PC-9 (cell line): Measurements from ENCODE around the gene TMEM272. TPM values are rescaled to one million over a fixed set of nuclear protein-coding genes. Genes with fewer than 3 reads are reported as not detected.

Experiments used
- BruUV-seq: library from RNA; stranded (reverse); fragments of 400-500 nt; replicated peaks from 2 replicates; lab custom pipeline; 2021; lab: Mats Ljungman, UMichigan
- CTCF ChIA-PET: fragments of 300-600 bp; sonication (Branson Sonifier 250); formaldehyde crosslinking; loops from one replicate; lab custom pipeline; 2022; ENCODE audit warnings: antibody characterized with exemption; lab: Charles Lee
- POLR2A ChIA-PET: fragments of 300-600 bp; sonication (Branson Sonifier 250); formaldehyde crosslinking; loops from one replicate; lab custom pipeline; 2022; ENCODE audit warnings: antibody characterized with exemption; ENCODE audit not compliant: unreplicated experiment; lab: Charles Lee
- DNase-seq, 2 experiments: peaks; one replicate each; pipeline versions ENCODE4 v3.0.0 to v3.0.0-alpha.2; 2015 to 2022; ENCODE audit warnings: mixed read lengths in 1 of 2
- H2AFZ ChIP-seq: fragments of 200-600 bp; sonication (generic); 2 replicates; pipeline ENCODE4 v1.8.1; 2017; ENCODE audit warnings: antibody characterized with exemption
- H3F3A ChIP-seq: fragments of 200-600 bp; sonication (generic); 2 replicates; pipeline ENCODE4 v1.8.1; 2017; ENCODE audit warnings: antibody characterized with exemption, mild to moderate bottlenecking, low read depth; ENCODE audit not compliant: insufficient read depth
- H3K27ac ChIP-seq: fragments of 200-600 bp; sonication (generic); 2 replicates; pipeline ENCODE4 v1.6.1; 2016; ENCODE audit warnings: mixed run types
- H3K27me3 ChIP-seq: fragments of 200-600 bp; sonication (generic); 2 replicates; pipeline ENCODE4 v1.6.1; 2016; ENCODE audit warnings: low read depth, mixed run types; ENCODE audit not compliant: insufficient read depth
- H3K36me3 ChIP-seq: fragments of 200-600 bp; sonication (generic); 2 replicates; pipeline ENCODE4 v1.6.1; 2016; ENCODE audit warnings: low read depth, mixed run types
- H3K4me1 ChIP-seq: fragments of 200-600 bp; sonication (generic); replicated peaks from 2 replicates; pipeline ENCODE4 v1.6.1; 2016; ENCODE audit warnings: mixed run types; ENCODE audit not compliant: insufficient read depth
- H3K4me2 ChIP-seq: fragments of 200-600 bp; sonication (generic); 2 replicates; pipeline ENCODE4 v1.6.1; 2017; ENCODE audit warnings: mixed run types
- H3K4me3 ChIP-seq: fragments of 200-600 bp; sonication (generic); 2 replicates; pipeline ENCODE4 v1.6.1; 2016; ENCODE audit warnings: mixed run types
- H3K79me2 ChIP-seq: fragments of 200-600 bp; sonication (generic); 2 replicates; pipeline ENCODE4 v1.6.1; 2017; ENCODE audit warnings: low read depth, mixed run types
- H3K9me2 ChIP-seq: fragments of 200-600 bp; sonication (generic); 2 replicates; pipeline ENCODE4 v1.8.1; 2017; ENCODE audit warnings: mild to moderate bottlenecking; ENCODE audit not compliant: insufficient read depth
- H3K9me3 ChIP-seq: fragments of 200-600 bp; sonication (generic); 2 replicates; pipeline ENCODE4 v1.8.1; 2016; ENCODE audit warnings: low read depth; ENCODE audit not compliant: insufficient read depth
- H4K20me1 ChIP-seq: fragments of 200-600 bp; sonication (generic); 2 replicates; pipeline ENCODE4 v1.8.1; 2017; ENCODE audit not compliant: insufficient read depth
- EZH2 ChIP-seq: fragments of 200-600 bp; sonication (generic); IDR thresholded peaks from 2 replicates; pipeline ENCODE4 v1.8.0; 2017; ENCODE audit warnings: antibody characterized with exemption, low read depth
- intact Hi-C: fragments of 100-400 bp; cut with micrococcal nuclease; formaldehyde crosslinking; loops from one replicate; pipeline ENCODE4 v1.10.0; 2022; ENCODE audit not compliant: unreplicated experiment
- total RNA-seq: library from RNA; stranded (reverse); gene quantifications from 2 replicates; pipeline ENCODE4 v1.2.3, GENCODE V29; 2021
- TF ChIP-seq, protein P1 (sequence below): fragments of 200-600 bp; sonication (generic); conservative IDR thresholded peaks from 2 replicates; pipeline ENCODE4 v1.6.1; 2017; ENCODE audit warnings: mixed run types, antibody characterized with exemption, mild to moderate bottlenecking, moderate library complexity

Gene TMEM272
- total RNA-seq, 1 experiment from 2014 or later: not detected

DNA sequence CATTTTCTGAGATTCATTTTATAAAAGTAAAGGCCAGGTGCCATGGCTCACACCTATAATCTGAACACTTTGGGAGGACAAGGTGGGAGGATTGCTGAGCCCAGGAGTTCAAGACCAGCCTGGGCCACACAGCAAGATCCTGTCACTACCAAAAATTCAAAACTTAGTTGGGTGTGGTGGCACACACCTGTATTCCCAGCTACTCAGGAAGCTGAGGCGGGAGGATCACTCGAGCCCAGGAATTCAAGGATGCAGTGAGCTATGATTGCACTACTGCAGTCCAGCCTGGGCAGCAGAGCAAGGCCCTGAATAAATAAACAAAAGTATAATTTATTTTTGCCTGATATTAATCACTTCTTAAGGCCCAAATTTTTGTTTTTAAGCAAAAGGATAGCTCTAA is 81.5 kb downstream of the TMEM272 start:
- no peaks in the 10 kb centered on the region; the same call in 1 of the 2 replicates for H3K9me2 ChIP-seq
- H2AFZ ChIP-seq: no peak overlapping the region
- no peaks in the 10 kb centered on the region for H3F3A ChIP-seq
- H3K4me3 ChIP-seq: no peak overlapping the region
- intact Hi-C loops: no loop called here
- TF ChIP-seq, protein P1, sequence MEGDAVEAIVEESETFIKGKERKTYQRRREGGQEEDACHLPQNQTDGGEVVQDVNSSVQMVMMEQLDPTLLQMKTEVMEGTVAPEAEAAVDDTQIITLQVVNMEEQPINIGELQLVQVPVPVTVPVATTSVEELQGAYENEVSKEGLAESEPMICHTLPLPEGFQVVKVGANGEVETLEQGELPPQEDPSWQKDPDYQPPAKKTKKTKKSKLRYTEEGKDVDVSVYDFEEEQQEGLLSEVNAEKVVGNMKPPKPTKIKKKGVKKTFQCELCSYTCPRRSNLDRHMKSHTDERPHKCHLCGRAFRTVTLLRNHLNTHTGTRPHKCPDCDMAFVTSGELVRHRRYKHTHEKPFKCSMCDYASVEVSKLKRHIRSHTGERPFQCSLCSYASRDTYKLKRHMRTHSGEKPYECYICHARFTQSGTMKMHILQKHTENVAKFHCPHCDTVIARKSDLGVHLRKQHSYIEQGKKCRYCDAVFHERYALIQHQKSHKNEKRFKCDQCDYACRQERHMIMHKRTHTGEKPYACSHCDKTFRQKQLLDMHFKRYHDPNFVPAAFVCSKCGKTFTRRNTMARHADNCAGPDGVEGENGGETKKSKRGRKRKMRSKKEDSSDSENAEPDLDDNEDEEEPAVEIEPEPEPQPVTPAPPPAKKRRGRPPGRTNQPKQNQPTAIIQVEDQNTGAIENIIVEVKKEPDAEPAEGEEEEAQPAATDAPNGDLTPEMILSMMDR: no peak
- TF ChIP-seq EZH2: no peak
- H3K27me3 ChIP-seq: no peaks in the 10 kb centered on the region
- no peaks in the 10 kb centered on the region for H3K9me3 ChIP-seq
- no peaks in the 10 kb centered on the region for H3K36me3 ChIP-seq
- H3K4me2 ChIP-seq: no peak overlapping the region
- no peaks in the 10 kb centered on the region for H4K20me1 ChIP-seq
- CTCF ChIA-PET: no interaction called here
- no peak for DNase-seq
- H3K4me1 ChIP-seq: no peaks in the 10 kb centered on the region
- POLR2A ChIA-PET: no interaction called here
- H3K27ac ChIP-seq: no peak overlapping the region
- H3K79me2 ChIP-seq: no peaks in the 10 kb centered on the region
- BruUV-seq: no TSS peak

Other genes starting within 250 kb of the TMEM272 start
- gene DHRS12, start 41.0 kb downstream of the TMEM272 start, total RNA-seq: 6.9 and 11.9 TPM in 2 replicates
- not detected in 2 replicates for gene CCDC70, start 16.8 kb upstream of the TMEM272 start, total RNA-seq
- 0.43 and 1.2 TPM in 2 replicates for gene ATP7B, start 166.3 kb upstream of the TMEM272 start, total RNA-seq
- 15.0 and 15.7 TPM in 2 replicates for gene ALG11, start 167.2 kb upstream of the TMEM272 start, total RNA-seq
- 5.8 and 11.4 TPM in 2 replicates for gene UTP14C, start 179.5 kb upstream of the TMEM272 start, total RNA-seq